C4-2B (cell line): ENCODE measurements around the gene C14orf132.

Source experiments
- H3K27ac ChIP-seq: fragments of 450-650 bp; 2 replicates; pipeline ENCODE4 v1.5.1; 2017
- ZFX ChIP-seq: fragments of 450-650 bp; IDR thresholded peaks from 2 replicates; pipeline ENCODE4 v1.6.1; 2017
- TF ChIP-seq, protein P1 (sequence below): fragments of 450-650 bp; conservative IDR thresholded peaks from 2 replicates; pipeline ENCODE4 v1.5.1; 2017; ENCODE audit warnings: mild to moderate bottlenecking

The C14orf132 gene

DNA sequence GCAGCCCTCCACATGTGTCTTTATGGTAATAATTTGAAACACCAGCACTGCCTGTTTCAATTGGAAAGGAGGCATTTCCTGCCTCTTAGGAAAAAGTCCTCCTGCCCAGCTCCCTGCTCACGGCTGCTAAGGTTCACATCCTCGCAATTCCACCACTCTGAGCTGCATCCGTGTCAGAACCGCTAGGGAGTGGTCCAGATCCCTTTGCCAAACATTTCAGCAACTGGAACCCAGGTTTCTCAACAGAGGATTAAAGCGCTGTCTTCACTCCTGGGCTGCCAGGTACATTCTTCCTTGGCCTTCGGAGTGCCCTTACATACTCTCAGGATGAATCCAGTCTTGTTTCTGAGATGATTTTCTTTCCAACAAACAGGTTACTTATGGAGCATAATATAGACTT, 23.3 kb downstream of the C14orf132 start:
- TF ChIP-seq, protein P1, sequence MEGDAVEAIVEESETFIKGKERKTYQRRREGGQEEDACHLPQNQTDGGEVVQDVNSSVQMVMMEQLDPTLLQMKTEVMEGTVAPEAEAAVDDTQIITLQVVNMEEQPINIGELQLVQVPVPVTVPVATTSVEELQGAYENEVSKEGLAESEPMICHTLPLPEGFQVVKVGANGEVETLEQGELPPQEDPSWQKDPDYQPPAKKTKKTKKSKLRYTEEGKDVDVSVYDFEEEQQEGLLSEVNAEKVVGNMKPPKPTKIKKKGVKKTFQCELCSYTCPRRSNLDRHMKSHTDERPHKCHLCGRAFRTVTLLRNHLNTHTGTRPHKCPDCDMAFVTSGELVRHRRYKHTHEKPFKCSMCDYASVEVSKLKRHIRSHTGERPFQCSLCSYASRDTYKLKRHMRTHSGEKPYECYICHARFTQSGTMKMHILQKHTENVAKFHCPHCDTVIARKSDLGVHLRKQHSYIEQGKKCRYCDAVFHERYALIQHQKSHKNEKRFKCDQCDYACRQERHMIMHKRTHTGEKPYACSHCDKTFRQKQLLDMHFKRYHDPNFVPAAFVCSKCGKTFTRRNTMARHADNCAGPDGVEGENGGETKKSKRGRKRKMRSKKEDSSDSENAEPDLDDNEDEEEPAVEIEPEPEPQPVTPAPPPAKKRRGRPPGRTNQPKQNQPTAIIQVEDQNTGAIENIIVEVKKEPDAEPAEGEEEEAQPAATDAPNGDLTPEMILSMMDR: no peak
- TF ChIP-seq ZFX: no peak

DNA sequence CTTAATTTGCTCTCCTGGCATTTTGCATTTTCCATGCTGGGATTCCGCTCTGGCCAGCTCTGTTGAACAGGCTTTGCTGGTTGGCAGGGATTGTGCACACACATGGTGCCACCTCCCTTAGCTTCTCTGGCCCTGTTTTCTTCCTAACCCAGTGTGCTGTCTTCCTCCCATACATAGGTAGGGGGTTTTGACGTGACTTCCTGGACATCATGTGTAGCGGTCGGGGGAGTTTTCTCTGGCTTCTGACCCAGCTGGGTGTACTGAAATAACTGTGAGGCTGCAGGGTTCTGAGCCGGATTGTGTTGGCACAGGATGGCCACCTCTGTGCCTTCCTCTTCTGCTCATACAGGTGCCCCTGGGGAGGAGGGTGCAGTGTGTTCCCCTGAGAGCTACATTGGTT, 25.7 kb downstream of the C14orf132 start:
- TF ChIP-seq ZFX: no peak
- TF ChIP-seq, protein P1: no peak
- peak overlapping the region; percentile 65 for H3K27ac ChIP-seq

More for the DNA sequence above, 23.3 kb downstream of the C14orf132 start:
- peak overlapping the region; percentile 74 for H3K27ac ChIP-seq

DNA sequence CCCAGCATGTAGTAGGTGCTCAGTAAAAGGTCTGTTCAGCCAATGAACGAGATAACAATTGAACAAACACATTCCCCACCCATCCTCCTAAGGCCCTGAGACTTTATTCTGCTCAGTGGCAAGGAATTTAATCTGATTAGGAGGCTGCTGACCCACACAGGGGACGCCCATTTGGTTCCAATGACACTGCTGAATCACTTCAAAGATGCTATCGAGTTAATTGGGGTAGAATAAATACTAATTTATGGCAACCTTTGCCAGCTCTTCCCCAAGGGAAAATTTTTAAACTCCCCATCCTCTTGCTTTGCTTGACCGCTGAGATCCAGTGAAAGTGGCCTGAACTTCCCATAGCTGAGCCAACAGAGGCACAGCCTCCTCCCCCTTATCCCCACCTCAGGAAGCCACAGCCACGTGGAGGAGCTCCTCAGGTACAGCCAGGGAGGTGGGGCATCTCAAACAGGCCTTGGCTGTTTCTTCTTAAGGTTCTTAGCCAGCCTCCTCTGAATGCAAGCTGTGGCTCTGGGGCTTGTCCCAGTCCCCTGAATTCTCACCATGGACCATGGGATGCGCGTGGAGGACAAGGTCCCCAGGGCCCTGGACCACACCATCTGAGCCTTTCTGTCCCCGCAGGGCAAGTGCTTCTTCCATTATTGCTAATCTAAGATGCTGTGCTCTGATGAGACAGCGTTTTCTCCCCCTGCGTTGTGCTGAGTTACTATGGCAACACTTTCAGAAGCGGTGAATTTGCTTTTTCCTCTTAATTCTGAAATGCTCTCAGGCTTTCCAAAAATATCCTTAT, 26.7 kb downstream of the C14orf132 start:
- TF ChIP-seq, protein P1: no peak
- TF ChIP-seq ZFX: no peak
- H3K27ac ChIP-seq: peak overlapping the region; percentile 65

DNA sequence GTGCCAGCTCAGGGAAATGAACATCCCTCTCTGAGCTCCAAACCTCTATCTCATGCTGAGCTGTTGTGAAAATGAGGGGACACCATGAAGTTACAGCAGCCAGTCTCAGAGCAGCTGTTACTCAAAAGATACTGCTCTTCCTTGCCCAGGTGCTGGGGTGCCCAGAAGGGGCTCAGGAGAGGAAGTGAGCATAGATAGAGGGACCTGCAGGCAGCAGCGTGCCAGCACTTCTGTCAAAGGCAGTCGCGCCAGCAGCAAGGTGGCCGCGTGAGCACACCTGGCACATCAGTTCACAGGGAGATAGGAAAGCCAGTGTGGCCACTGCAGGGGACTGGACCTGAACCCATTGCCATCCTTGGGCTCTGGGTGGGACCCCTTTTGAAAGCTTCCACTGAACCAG, 27.8 kb downstream of the C14orf132 start:
- no peak for TF ChIP-seq ZFX
- TF ChIP-seq, protein P1: no peak

DNA sequence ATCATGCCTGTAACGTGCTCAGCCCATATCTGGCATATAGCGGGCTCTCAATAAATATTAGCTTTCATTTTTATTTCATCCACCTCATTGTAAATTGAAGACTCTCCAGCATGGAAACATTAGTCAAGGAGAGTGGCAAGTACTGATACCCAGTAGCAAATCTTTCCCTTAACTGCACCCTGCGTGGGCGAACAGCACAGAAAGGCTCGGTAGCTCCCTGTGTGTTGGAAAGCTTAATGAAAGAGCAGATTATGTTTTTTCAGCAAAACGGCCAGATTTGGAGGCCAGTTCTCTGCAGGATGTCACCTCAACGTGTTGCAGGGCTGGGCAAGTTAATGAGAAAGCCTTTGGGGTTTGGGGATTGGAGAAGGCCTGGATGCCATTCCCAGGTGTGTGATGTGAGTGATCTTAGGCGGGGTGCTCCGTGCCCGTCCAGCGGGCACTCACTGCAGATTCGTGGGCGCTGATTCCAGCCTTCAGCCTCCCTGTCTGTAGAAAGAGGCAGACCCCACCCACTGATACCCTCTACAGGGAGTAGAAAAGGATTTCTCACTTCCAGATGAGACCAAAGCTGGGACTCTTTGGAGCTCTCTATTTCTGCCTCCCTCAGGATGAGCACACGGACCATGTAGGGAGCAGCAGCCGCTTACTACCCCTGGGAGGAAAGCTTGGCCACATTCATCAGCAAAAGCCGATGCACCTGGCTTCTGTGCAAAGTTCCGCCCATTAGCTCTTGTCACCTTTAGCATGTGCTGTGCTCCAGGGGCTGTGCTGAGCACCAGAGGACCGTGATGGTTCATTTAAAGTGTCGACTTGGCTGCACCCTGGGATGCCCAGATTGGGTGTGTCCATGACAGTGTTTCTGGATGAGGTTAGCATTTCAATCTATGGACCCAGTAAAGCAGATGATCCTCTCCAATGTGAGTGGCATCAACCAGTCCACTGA, 29.1 kb downstream of the C14orf132 start:
- no peak for TF ChIP-seq ZFX
- TF ChIP-seq, protein P1: no peak
- no peak overlapping the region for H3K27ac ChIP-seq

More for the DNA sequence above, 27.8 kb downstream of the C14orf132 start:
- peak overlapping the region; percentile 10; the same call in 1 of the 2 replicates for H3K27ac ChIP-seq

DNA sequence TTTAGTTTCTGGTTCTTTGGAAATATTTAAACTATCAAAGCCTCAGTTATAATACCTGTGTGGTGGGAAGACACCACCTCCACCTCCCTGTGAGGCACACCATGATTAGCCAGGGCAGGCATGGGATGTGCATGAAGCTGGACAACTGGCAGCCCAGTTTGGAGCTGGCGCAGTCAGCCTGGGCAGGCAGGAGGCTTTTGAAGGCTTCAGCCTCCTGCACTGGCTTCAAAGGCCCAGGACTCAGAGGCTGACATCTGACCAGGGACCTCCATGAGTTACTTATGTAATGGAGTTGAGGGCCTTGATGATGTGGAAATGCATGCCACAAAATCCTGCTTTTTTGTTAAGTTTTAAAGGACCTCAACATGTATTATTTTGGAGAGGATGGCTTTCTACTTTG, 30.3 kb downstream of the C14orf132 start:
- no peak overlapping the region for H3K27ac ChIP-seq
- no peak for TF ChIP-seq ZFX
- TF ChIP-seq, protein P1: no peak

DNA sequence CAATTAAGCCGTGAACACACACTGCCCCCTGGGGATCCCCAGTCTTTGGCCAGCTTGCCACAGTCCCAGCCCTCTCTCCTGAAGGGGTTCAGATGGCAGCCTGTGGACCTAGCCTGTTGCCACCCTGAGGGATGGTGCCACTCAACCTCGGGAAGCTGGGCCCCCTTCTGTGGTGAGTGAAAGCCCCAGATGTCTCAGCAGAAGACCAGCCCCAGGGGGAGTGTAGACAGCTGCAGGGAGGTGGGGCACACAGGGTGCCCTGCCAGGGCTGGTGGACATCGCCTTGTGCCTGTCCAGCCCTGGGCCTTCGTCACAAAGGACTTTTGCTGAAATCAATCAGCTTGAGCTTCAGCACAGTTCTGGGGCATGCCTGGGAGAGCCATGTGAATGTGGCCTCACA, 32.4 kb downstream of the C14orf132 start:
- TF ChIP-seq, protein P1: no peak
- no peak for TF ChIP-seq ZFX
- H3K27ac ChIP-seq: peak overlapping the region; percentile 3; the same call in 1 of the 2 replicates
